Memory B cell (primary cell): ENCODE data around the gene UBE2G1.

Experiments used
- ATAC-seq: fragments of 150-1000 bp; cut with Tn5 transposase; 2 replicates; pipeline ENCODE4 v1.10.0; 2021; ENCODE audit warnings: low read depth, mild to moderate bottlenecking, moderate library complexity
- DNase-seq, 2 donors: peaks; one replicate each; pipeline ENCODE4 v3.0.0; 2022; ENCODE audit warnings: low spot score in 2 of 2
- H3K27ac Mint-ChIP-seq: one replicate; pipeline ENCODE4 v1.8.0; 2022; ENCODE audit warnings: mild to moderate bottlenecking, moderate library complexity, mixed read lengths
- H3K27me3 Mint-ChIP-seq: one replicate; pipeline ENCODE4 v1.8.0; 2022; ENCODE audit warnings: mixed read lengths
- H3K36me3 Mint-ChIP-seq: one replicate; pipeline ENCODE4 v1.8.0; 2022; ENCODE audit warnings: mild to moderate bottlenecking, mixed read lengths
- H3K4me1 Mint-ChIP-seq: one replicate; pipeline ENCODE4 v1.8.0; 2022; ENCODE audit warnings: mixed read lengths
- H3K4me3 Mint-ChIP-seq: one replicate; pipeline ENCODE4 v1.8.0; 2022; ENCODE audit warnings: mild to moderate bottlenecking, moderate library complexity, mixed read lengths
- H3K9me3 Mint-ChIP-seq: one replicate; pipeline ENCODE4 v1.8.0; 2022; ENCODE audit warnings: mixed read lengths

The UBE2G1 gene

GRCh38 chr17:4314618-4315017, 51.9 kb downstream of the UBE2G1 start:
- Mint-ChIP-seq H3K9me3 (no peaks in the 10 kb centered on the region), H3K4me3 (no peak overlapping the region), H3K27me3 (no peaks in the 10 kb centered on the region), H3K4me1 (peaks cover 54% of the 10 kb centered on the region), H3K27ac (peak overlapping the region; percentile 52), H3K36me3 (peaks cover 6% of the 10 kb centered on the region)
- DNase-seq (no peak), ATAC-seq (no peak)

DNA sequence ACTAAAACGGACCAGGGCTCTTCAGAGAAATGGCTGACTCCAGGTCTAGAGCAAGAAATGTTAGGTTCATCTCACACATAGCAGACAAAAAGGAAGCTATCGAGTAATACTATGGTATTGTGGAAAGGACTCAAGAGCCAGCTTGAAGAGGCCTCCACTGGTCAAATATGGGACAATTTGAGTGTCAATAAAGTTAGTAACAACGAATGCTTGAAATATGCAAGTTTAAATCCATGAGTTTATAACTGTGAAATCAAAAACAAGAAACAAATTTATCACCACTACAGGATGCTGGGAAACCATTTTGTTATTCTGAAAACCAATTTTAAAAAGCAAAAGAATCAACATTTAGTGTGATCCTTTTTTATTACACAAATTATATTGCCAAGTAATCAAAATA, 52.3 kb downstream of the UBE2G1 start:
- Mint-ChIP-seq H3K9me3 (no peaks in the 10 kb centered on the region), H3K27me3 (no peaks in the 10 kb centered on the region), H3K27ac (peak overlapping the region; percentile 65), H3K36me3 (peaks cover 6% of the 10 kb centered on the region), H3K4me3 (no peak overlapping the region), H3K4me1 (peaks cover 53% of the 10 kb centered on the region)
- DNase-seq (no peak), ATAC-seq (no peak)

GRCh38 chr17:4313221-4314114, 53.0 kb downstream of the UBE2G1 start:
- no peaks in the 10 kb centered on the region for H3K9me3 Mint-ChIP-seq
- H3K27me3 Mint-ChIP-seq = no peaks in the 10 kb centered on the region
- H3K4me3 Mint-ChIP-seq = no peak overlapping the region
- no peak for DNase-seq
- ATAC-seq = no peak
- H3K4me1 Mint-ChIP-seq = peaks cover 54% of the 10 kb centered on the region
- H3K27ac Mint-ChIP-seq = peak overlapping the region; percentile 65
- H3K36me3 Mint-ChIP-seq = peaks cover 6% of the 10 kb centered on the region

DNA sequence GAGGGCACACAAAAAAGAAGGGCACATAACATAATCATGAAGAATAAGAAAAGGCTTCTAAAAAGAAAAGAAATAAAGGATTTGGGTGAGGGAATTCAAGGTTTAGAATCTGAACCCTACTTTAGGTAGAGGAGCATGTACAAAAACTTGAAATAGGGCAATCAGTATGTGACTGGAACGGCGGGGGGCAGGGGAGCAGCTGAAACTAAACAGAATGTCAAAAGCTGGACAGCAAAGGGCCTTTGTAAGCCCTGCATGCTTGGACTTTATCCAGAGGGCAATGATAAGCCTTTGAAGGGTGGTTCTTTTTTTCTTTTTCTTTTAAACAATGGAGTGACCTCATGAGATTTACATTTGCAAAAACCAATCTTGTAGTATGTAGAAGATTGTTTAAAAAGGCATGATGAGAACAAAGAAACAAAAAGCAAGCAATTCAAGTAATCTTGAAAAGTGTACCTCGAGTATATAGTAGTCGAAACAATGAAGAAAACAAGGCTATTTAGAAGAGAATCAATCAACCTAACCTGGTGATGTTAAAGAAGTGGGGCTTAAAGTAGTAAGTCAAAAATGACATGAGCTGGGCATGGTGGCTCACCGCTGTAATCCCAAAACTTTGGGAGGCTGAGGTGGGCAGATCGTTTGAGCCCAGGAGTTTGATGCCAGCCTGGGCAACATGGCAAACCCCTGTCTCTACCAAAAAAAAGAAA, 56.0 kb downstream of the UBE2G1 start:
- ATAC-seq = no peak
- peak overlapping the region; percentile 82 for H3K27ac Mint-ChIP-seq
- DNase-seq = no peak
- H3K27me3 Mint-ChIP-seq = no peaks in the 10 kb centered on the region
- H3K9me3 Mint-ChIP-seq = no peaks in the 10 kb centered on the region
- H3K4me1 Mint-ChIP-seq = peaks cover 55% of the 10 kb centered on the region
- peaks cover 10% of the 10 kb centered on the region for H3K36me3 Mint-ChIP-seq
- no peak overlapping the region for H3K4me3 Mint-ChIP-seq

- Mint-ChIP-seq H3K4me1 (peaks cover 56% of the 10 kb centered on the region), H3K4me3 (no peak overlapping the region), H3K27me3 (no peaks in the 10 kb centered on the region)
Observed at GRCh38 chr17:4309897-4310296, 56.6 kb downstream of the UBE2G1 start.

DNA sequence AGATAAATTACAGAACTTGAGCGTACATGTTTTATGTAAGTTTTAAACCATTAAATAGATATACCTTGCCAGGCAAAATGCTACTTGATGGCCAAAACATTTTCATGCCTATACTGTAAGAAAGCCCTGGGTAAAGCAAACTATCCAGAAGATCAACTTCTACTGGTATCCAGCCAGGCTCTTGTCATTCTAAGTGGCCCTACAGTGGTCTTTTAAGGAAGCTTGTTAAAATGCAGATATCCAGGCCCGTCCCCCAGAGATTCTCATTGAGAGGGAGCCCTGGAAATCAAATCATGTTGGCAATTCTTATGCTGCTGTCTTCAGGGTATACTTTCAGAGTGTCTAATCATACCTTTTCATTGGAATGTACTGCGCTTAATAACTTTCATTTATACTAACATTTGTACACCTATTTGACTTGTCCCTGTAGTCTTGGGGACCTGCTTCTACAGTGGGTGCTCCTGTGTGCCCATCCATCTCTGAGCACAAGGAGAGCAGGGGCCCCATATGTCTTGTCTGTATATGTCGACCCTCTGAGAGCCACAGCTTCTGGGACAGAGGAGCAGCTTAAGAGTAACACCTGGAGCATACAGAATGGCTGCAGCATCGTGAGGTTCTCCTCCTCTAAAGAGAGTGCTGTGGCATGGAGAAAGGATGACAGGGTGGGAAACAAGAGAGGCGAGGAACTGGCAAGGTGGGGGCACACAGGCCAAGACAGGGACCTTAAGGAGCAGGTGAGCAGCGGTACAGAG, 59.1 kb downstream of the UBE2G1 start:
- DNase-seq = no peak
- Mint-ChIP-seq H3K9me3 (no peaks in the 10 kb centered on the region), H3K27me3 (no peaks in the 10 kb centered on the region), H3K4me3 (peak overlapping the region; percentile 52), H3K27ac (peak overlapping the region; percentile 60), H3K4me1 (peaks cover 34% of the 10 kb centered on the region), H3K36me3 (peaks cover 12% of the 10 kb centered on the region)
- ATAC-seq = no peak

More at GRCh38 chr17:4309897-4310296, 56.6 kb downstream of the UBE2G1 start:
- H3K36me3 Mint-ChIP-seq = peaks cover 11% of the 10 kb centered on the region
- no peaks in the 10 kb centered on the region for H3K9me3 Mint-ChIP-seq
- peak overlapping the region; percentile 82 for H3K27ac Mint-ChIP-seq
- DNase-seq (no peak), ATAC-seq (no peak)

DNA sequence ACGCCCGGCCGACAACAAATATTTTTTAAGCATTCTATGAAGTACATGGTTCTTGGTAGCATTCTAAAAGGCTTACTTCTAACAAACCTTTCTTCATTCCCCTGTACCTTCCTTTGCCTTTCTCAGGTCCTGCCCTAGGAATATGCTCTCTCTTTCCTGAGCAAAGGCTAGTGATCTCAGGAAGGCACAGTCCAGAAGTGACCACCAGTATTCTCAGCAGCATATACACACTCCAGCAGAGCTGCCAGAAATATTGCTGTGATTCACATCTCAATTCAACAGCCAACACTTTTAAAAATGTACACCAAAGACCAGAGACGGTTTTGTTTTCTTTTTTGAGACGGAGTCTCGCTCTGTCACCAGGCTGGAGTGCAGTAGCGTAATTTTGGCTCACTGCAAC, 61.3 kb downstream of the UBE2G1 start:
- DNase-seq (no peak), ATAC-seq (no peak)
- Mint-ChIP-seq H3K4me1 (peaks cover 22% of the 10 kb centered on the region), H3K4me3 (no peak overlapping the region), H3K27me3 (no peaks in the 10 kb centered on the region), H3K9me3 (no peaks in the 10 kb centered on the region), H3K36me3 (peaks cover 17% of the 10 kb centered on the region), H3K27ac (no peak overlapping the region)

DNA sequence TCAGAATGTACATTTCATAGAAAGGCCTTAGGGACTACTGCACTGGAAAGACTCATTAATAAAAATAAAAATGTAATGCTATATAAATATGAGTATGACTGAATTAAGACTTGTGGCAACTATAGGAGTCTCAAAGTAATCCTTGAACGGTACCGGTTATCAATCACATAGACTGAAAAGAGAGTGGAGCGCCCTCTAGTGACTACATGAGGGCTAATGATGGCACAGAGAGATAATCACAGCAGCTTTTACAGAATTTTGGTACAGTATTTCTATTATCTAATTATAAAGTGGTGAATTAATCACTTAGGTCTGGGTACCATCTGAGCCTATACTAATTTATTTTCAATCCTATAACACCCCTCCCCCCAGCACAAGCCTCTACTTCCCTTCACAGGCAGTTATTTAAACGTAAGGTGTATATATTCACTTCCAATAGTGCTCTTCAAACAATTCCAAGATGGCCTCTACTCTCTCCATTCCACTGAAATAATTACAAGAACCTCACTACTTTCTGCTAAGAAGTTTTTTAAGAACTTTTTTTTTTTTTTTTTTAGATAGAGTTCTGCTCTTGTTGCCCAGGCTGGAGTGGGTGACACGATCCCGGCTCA, 62.0 kb downstream of the UBE2G1 start:
- Mint-ChIP-seq H3K27ac (no peak overlapping the region), H3K4me1 (peaks cover 15% of the 10 kb centered on the region), H3K36me3 (peaks cover 15% of the 10 kb centered on the region), H3K27me3 (no peaks in the 10 kb centered on the region), H3K4me3 (no peak overlapping the region), H3K9me3 (no peaks in the 10 kb centered on the region)
- peak; percentile 90 for ATAC-seq
- peak; percentile 49 to 50 for DNase-seq

DNA sequence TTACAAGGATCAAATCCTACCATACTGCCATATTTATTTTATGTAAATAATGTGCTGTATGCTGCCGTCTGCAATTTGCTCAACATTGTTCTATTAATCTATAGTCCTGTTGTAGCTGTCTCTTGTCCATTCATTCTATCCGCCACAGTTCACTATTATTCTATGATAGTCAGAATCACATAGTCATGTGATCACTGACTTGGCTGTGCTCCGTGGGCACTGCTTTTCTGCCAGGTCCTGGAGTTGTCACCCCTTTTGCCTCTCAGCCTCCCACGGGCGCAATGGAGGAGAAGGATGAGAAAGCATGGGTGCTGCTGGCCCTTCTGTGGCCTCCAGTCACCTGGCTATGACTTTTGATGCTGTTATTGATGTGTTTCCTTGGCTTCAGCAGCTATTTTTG, 65.4 kb downstream of the UBE2G1 start:
- Mint-ChIP-seq H3K36me3 (peaks cover 13% of the 10 kb centered on the region), H3K27ac (no peak overlapping the region), H3K27me3 (no peaks in the 10 kb centered on the region), H3K4me3 (no peak overlapping the region), H3K4me1 (peaks cover 19% of the 10 kb centered on the region), H3K9me3 (no peaks in the 10 kb centered on the region)
- no peak for DNase-seq
- no peak for ATAC-seq

DNA sequence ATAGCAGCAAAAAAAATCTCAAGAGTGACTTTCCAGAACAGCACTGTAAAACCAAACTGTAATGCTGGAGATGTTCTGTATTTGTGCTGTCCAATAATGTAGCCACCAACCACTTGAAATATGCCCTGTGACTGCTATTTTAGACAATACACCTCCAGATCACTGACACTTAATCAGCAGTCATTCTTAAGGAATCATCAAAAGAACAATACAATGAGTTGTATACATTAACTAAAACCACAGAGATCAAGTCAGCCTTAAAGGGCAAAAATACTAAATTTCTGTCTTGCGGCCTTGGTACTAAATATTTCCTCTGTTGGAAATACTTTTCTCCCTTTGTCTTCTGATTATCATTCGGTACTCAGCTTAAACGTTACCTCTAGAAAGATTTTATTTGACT, 69.1 kb downstream of the UBE2G1 start:
- Mint-ChIP-seq H3K4me1 (peaks cover 27% of the 10 kb centered on the region), H3K27me3 (no peaks in the 10 kb centered on the region), H3K36me3 (peaks cover 21% of the 10 kb centered on the region), H3K9me3 (no peaks in the 10 kb centered on the region), H3K27ac (no peak overlapping the region), H3K4me3 (no peak overlapping the region)
- DNase-seq (no peak), ATAC-seq (no peak)

DNA sequence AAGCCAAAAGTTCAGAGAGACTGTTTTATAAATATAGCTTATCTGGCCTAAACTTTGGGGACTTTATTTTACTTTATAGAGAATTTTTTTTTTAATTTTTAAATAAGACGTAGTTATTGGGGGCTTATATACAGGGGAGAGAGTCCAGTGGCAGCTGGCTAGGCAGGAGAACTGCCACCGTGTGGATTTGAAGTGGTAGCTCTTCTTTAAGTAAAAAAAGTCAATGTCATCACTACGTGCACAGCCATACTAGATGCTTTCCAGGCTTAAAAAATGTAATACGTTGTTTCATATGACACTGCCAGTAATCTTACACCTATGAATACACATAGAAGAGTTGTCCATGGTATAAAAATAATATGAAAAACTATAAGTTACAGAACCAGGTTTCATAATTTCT, 70.8 kb downstream of the UBE2G1 start:
- Mint-ChIP-seq H3K27ac (peak overlapping the region; percentile 17), H3K27me3 (no peaks in the 10 kb centered on the region), H3K4me1 (peaks cover 27% of the 10 kb centered on the region), H3K4me3 (no peak overlapping the region), H3K36me3 (peaks cover 16% of the 10 kb centered on the region), H3K9me3 (no peaks in the 10 kb centered on the region)
- ATAC-seq = no peak
- no peak for DNase-seq

GRCh38 chr17:4293572-4293971, 72.9 kb downstream of the UBE2G1 start:
- DNase-seq = no peak
- Mint-ChIP-seq H3K27ac (peak overlapping the region; percentile 38), H3K4me1 (peaks cover 24% of the 10 kb centered on the region), H3K27me3 (no peaks in the 10 kb centered on the region), H3K9me3 (no peaks in the 10 kb centered on the region), H3K36me3 (peaks cover 20% of the 10 kb centered on the region), H3K4me3 (no peak overlapping the region)
- ATAC-seq = peak; percentile 53

DNA sequence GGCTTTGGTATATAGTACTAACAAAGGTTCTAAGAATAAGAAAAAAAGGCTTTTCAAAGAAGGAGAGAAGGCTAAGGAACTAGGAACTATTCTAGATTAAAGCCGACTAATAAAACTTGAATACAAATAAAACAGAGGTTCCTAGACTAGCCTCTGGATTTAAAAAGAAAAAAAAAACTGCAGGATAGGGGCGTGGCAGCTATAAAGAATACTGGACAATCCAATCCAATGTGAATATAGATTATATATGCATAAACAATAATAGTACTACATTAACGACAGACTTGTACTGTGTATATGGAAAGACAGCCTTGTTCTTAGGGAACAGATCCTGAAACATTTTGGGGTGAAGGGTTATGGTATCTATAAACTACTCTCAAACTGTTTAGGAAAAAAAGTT, 78.8 kb downstream of the UBE2G1 start:
- no peak overlapping the region for H3K27ac Mint-ChIP-seq
- peaks cover 18% of the 10 kb centered on the region for H3K36me3 Mint-ChIP-seq
- peaks cover 5% of the 10 kb centered on the region for H3K4me1 Mint-ChIP-seq
- ATAC-seq (no peak), DNase-seq (no peak)
- H3K9me3 Mint-ChIP-seq = no peaks in the 10 kb centered on the region
- H3K4me3 Mint-ChIP-seq = no peak overlapping the region
- no peaks in the 10 kb centered on the region for H3K27me3 Mint-ChIP-seq

GRCh38 chr17:4276514-4276913, 90.0 kb downstream of the UBE2G1 start:
- Mint-ChIP-seq H3K36me3 (peaks cover 19% of the 10 kb centered on the region), H3K4me3 (no peak overlapping the region), H3K27me3 (no peaks in the 10 kb centered on the region), H3K9me3 (no peaks in the 10 kb centered on the region), H3K27ac (peak overlapping the region; percentile 24), H3K4me1 (peaks cover 5% of the 10 kb centered on the region)
- ATAC-seq (no peak), DNase-seq (no peak)
